Right cardiac atrium (tissue), 5 donors: ENCODE measurements around the gene ZNF740. TPM values are rescaled to one million over a fixed set of nuclear protein-coding genes. Genes with fewer than 3 reads are reported as not detected.

Experiments used
- ATAC-seq, 2 donors: fragments of 200-7000 bp; cut with Tn5 transposase; one replicate each; pipeline versions ENCODE4 v1.8.0 to v1.9.1; 2020; ENCODE audit warnings: moderate library complexity in 2 of 2, mild to moderate bottlenecking in 1 of 2
- DNase-seq, 3 donors: peaks; one replicate each; pipeline ENCODE4 v3.0.0-alpha.2; 2020
- H3K27ac ChIP-seq: one replicate; pipeline ENCODE4 v1.5.1; 2013; ENCODE audit warnings: mild to moderate bottlenecking, low read length, control low read depth, moderate library complexity
- H3K27me3 ChIP-seq: one replicate; pipeline ENCODE4 v1.6.1; 2013; ENCODE audit not compliant: control insufficient read depth, insufficient read depth
- H3K4me1 ChIP-seq: one replicate; pipeline ENCODE4 v1.6.1; 2013; ENCODE audit warnings: low read length; ENCODE audit not compliant: control insufficient read depth, insufficient read depth
- H3K4me3 ChIP-seq: one replicate; pipeline ENCODE4 v1.5.1; 2013; ENCODE audit warnings: low read length, control low read depth
- H3K9me3 ChIP-seq: one replicate; pipeline ENCODE4 v1.6.1; 2013; ENCODE audit warnings: low read length; ENCODE audit not compliant: control insufficient read depth
- WGBS: extraction: QIAGEN DNeasy Blood & Tissue Kit; methylation state at CpG from one replicate; pipeline ENCODE4 v1.1.7; 2013; 5-methylcytosine and 5-hydroxymethylcytosine counted together
- intact Hi-C, 4 donors: fragments of 100-400 bp; cut with DNase I; formaldehyde crosslinking; loops; one replicate each; pipeline versions ENCODE4 v1.11.0 to v1.14.0; 2022 to 2023
- polyA plus RNA-seq: library from polyadenylated mRNA; stranded (reverse); fragments of 200-250 nt; gene quantifications from one replicate; pipeline ENCODE4 v1.2.3, GENCODE V29; 2013
- total RNA-seq, 4 donors: library from RNA; stranded (reverse); fragmentation: NEBNext Ultra II Directional; extraction: Animal tissue kit (Norgen Biotek cat#: 25700); gene quantifications; one replicate each; pipeline ENCODE4 v1.2.1, GENCODE V29; 2021
- donor health status: healthy with polysubstance abuse.
- donor health status: DM: no; HTN: yes; CAD: no.
- donor health status: DM: no; HTN: no; CAD: no.
- donor health status: DM: no; HTN: yes; CAD: no; lungs with severe emphysema.
- donor health status: DM: yes; HTN: yes; CAD: no.

Gene ZNF740
- total and polyA plus RNA-seq, 5 donors: 5.3 to 29.9 (median 17.0) TPM

- ATAC-seq (no peak), DNase-seq (no peak)
- Histone ChIP-seq H3K27me3 (no peaks in the 10 kb centered on the region), H3K27ac (no peak overlapping the region), H3K4me3 (no peak overlapping the region), H3K9me3 (no peaks in the 10 kb centered on the region), H3K4me1 (peaks cover 7% of the 10 kb centered on the region)
- intact Hi-C loops: no loop called here
- WGBS: 88% methylated on average over 1 of the region's 1 CpG
Measured at GRCh38 chr12:53204351-53204750, 23.8 kb downstream of the ZNF740 start.

GRCh38 chr12:53205747-53206419 lies 25.4 kb downstream of the ZNF740 start:
- intact Hi-C loops: no loop called here
- H3K27ac ChIP-seq: no peak overlapping the region
- no peaks in the 10 kb centered on the region for H3K9me3 ChIP-seq
- H3K4me3 ChIP-seq: no peak overlapping the region
- DNase-seq: no peak
- H3K4me1 ChIP-seq: peaks cover 7% of the 10 kb centered on the region
- ATAC-seq: no peak
- no peaks in the 10 kb centered on the region for H3K27me3 ChIP-seq
- WGBS: 78% methylated on average over 7 of the region's 7 CpGs

GRCh38 chr12:53207042-53207441 lies 26.5 kb downstream of the ZNF740 start, which contains the start of gene ITGB7:
Gene ITGB7, minus strand, starts transcription at chr12:53207251. Its CDS starts 6,808 bp downstream, at chr12:53200443.
- intact Hi-C loops: no loop called here
- no peak for ATAC-seq
- no peak within 1 kb of the TSS for H3K27ac ChIP-seq
- peaks cover 7% of the 10 kb centered on the region for H3K4me1 ChIP-seq
- H3K9me3 ChIP-seq: no peaks in the 10 kb centered on the region
- peak in 1 of 3 donors; percentile 39 for DNase-seq
- no peaks in the 10 kb centered on the region for H3K27me3 ChIP-seq
- 58% methylated on average over 5 of the region's 5 CpGs for WGBS
- H3K4me3 ChIP-seq: no peak within 1 kb of the TSS

- Histone ChIP-seq H3K4me1 (peaks cover 7% of the 10 kb centered on the region), H3K9me3 (no peaks in the 10 kb centered on the region), H3K4me3 (no peak overlapping the region), H3K27me3 (no peaks in the 10 kb centered on the region), H3K27ac (no peak overlapping the region)
- no peak for DNase-seq
- intact Hi-C loops: no loop called here
- peak in 1 of 2 donors; percentile 34 for ATAC-seq
- WGBS: 56% methylated on average over 2 of the region's 2 CpGs
Measured at GRCh38 chr12:53208435-53208834, 27.9 kb downstream of the ZNF740 start.

GRCh38 chr12:53208877-53209463 lies 28.4 kb downstream of the ZNF740 start:
- DNase-seq: no peak
- WGBS: 60% methylated on average over 7 of the region's 7 CpGs
- H3K4me3 ChIP-seq: no peak overlapping the region

GRCh38 chr12:53210843-53211242 lies 30.3 kb downstream of the ZNF740 start:
- H3K4me1 ChIP-seq: peaks cover 14% of the 10 kb centered on the region
- intact Hi-C loops: loop anchor here in 2 of 4 donors (5.0 kb wide), 2 partner anchors 41 to 76 kb away; a partner anchor contains a TSS
- WGBS: 81% methylated on average over 4 of the region's 4 CpGs

More at GRCh38 chr12:53208877-53209463, 28.4 kb downstream of the ZNF740 start:
- intact Hi-C loops: no loop called here
- Histone ChIP-seq H3K9me3 (no peaks in the 10 kb centered on the region), H3K27ac (no peak overlapping the region), H3K4me1 (peaks cover 7% of the 10 kb centered on the region), H3K27me3 (no peaks in the 10 kb centered on the region)
- ATAC-seq: peak in 1 of 2 donors; percentile 6

GRCh38 chr12:53211476-53212381 lies 31.2 kb downstream of the ZNF740 start:
- ATAC-seq (no peak), DNase-seq (peak in 1 of 3 donors; percentile 33)
- no peaks in the 10 kb centered on the region for H3K27me3 ChIP-seq
- no peak overlapping the region for H3K4me3 ChIP-seq
- no peaks in the 10 kb centered on the region for H3K9me3 ChIP-seq
- WGBS: 84% methylated on average over 13 of the region's 13 CpGs
- intact Hi-C loops: loop anchor here (2.0 to 5.0 kb wide), 4 partner anchors 41 to 77 kb away; a partner anchor contains a TSS
- peaks cover 17% of the 10 kb centered on the region for H3K4me1 ChIP-seq
- no peak overlapping the region for H3K27ac ChIP-seq

More at GRCh38 chr12:53210843-53211242, 30.3 kb downstream of the ZNF740 start:
- Histone ChIP-seq H3K4me3 (no peak overlapping the region), H3K9me3 (no peaks in the 10 kb centered on the region), H3K27me3 (no peaks in the 10 kb centered on the region), H3K27ac (no peak overlapping the region)
- DNase-seq (peak in 1 of 3 donors; percentile 24), ATAC-seq (no peak)

- ATAC-seq: no peak
- intact Hi-C loops: loop anchor here (2.0 to 5.0 kb wide), 4 partner anchors 39 to 76 kb away; a partner anchor contains a TSS
- no peak overlapping the region for H3K27ac ChIP-seq
- no peaks in the 10 kb centered on the region for H3K9me3 ChIP-seq
- 52% methylated on average over 12 of the region's 12 CpGs for WGBS
- no peaks in the 10 kb centered on the region for H3K27me3 ChIP-seq
- peaks cover 17% of the 10 kb centered on the region for H3K4me1 ChIP-seq
- no peak overlapping the region for H3K4me3 ChIP-seq
- DNase-seq: peak in 1 of 3 donors; percentile 41
Measured at GRCh38 chr12:53212931-53213330, 32.4 kb downstream of the ZNF740 start.

GRCh38 chr12:53213348-53213747 lies 32.8 kb downstream of the ZNF740 start:
- H3K4me1 ChIP-seq: peaks cover 17% of the 10 kb centered on the region
- peak; percentile 87 to 94 (median 94) for DNase-seq
- H3K4me3 ChIP-seq: no peak overlapping the region
- no peaks in the 10 kb centered on the region for H3K27me3 ChIP-seq
- WGBS: 8% methylated on average over 14 of the region's 14 CpGs
- peak overlapping the region; percentile 80 for H3K27ac ChIP-seq
- ATAC-seq: peak; percentile 69 to 78
- intact Hi-C loops: loop anchor here (2.0 to 5.0 kb wide), 4 partner anchors 39 to 75 kb away; a partner anchor contains a TSS
- no peaks in the 10 kb centered on the region for H3K9me3 ChIP-seq

GRCh38 chr12:53214221-53214620 lies 33.7 kb downstream of the ZNF740 start:
- intact Hi-C loops: loop anchor here in 2 of 4 donors (5.0 kb wide), 2 partner anchors 38 to 73 kb away; a partner anchor contains a TSS
- H3K27ac ChIP-seq: peak overlapping the region; percentile 80
- H3K27me3 ChIP-seq: no peaks in the 10 kb centered on the region
- no peak for DNase-seq
- H3K9me3 ChIP-seq: no peaks in the 10 kb centered on the region
- ATAC-seq: no peak
- 61% methylated on average over 5 of the region's 5 CpGs for WGBS
- H3K4me3 ChIP-seq: peak overlapping the region; percentile 1
- peaks cover 10% of the 10 kb centered on the region for H3K4me1 ChIP-seq
